Sigmoid colon (tissue), 7 donors: Measurements from ENCODE around the gene SVBP. TPM values are rescaled to one million over a fixed set of nuclear protein-coding genes. Genes with fewer than 3 reads are reported as not detected.
A peak's percentile ranks its signal among the peaks of the same experiment; 100 is the strongest.

ENCODE experiments used
- DNase-seq: peaks from one replicate; pipeline ENCODE4 v3.0.0-alpha.2; 2019
- H3K27ac ChIP-seq, 4 donors: fragments of 200-600 bp; sonication (generic); one replicate each; pipeline ENCODE4 v1.5.1; 2016 to 2019; ENCODE audit warnings: mild to moderate bottlenecking in 1 of 4
- H3K27me3 ChIP-seq, 3 donors: fragments of 200-600 bp; sonication (generic); one replicate each; pipeline ENCODE4 v1.5.1; 2019; ENCODE audit warnings: mild to moderate bottlenecking in 1 of 3
- H3K36me3 ChIP-seq, 4 donors: fragments of 200-600 bp; sonication (generic); one replicate each; pipeline ENCODE4 v1.5.1; 2016 to 2019
- H3K4me1 ChIP-seq, 4 donors: fragments of 200-600 bp; sonication (generic); one replicate each; pipeline ENCODE4 v1.5.1; 2017 to 2019
- H3K4me3 ChIP-seq, 4 donors: fragments of 200-600 bp; sonication (generic); one replicate each; pipeline ENCODE4 v1.5.1; 2017 to 2019; ENCODE audit warnings: mild to moderate bottlenecking in 2 of 4, moderate library complexity in 1 of 4
- H3K9me3 ChIP-seq, 4 donors: fragments of 200-600 bp in 3 of 4; sonication (generic) in 3 of 4; one replicate each; pipeline versions ENCODE4 v1.5.1 to v1.6.1; 2013 to 2019
- EP300 ChIP-seq, 4 donors: sonication (generic); formaldehyde crosslinking; IDR thresholded peaks; one replicate each; pipeline ENCODE4 v1.6.1; 2017; ENCODE audit warnings: antibody characterized with exemption in 4 of 4
- POLR2A ChIP-seq, 2 donors: fragments of 450-650 bp; IDR thresholded peaks; one replicate each; pipeline ENCODE4 v1.6.1; 2016; ENCODE audit warnings: antibody characterized with exemption in 2 of 2, mild to moderate bottlenecking in 2 of 2, moderate library complexity in 2 of 2
- POLR2AphosphoS5 ChIP-seq, 4 donors: sonication (generic); formaldehyde crosslinking; IDR thresholded peaks; one replicate each; pipeline ENCODE4 v1.6.1; 2017; ENCODE audit warnings: antibody characterized with exemption in 4 of 4
- WGBS, 2 donors: extraction: QIAGEN DNeasy Blood & Tissue Kit; methylation state at CpG; one replicate each; pipeline ENCODE4 v1.1.7; 2013; 5-methylcytosine and 5-hydroxymethylcytosine counted together
- intact Hi-C: fragments of 100-400 bp; cut with DNase I; formaldehyde crosslinking; loops from one replicate; pipeline ENCODE4 v1.15.1; 2023
- polyA plus RNA-seq, 3 donors: library from polyadenylated mRNA; stranded (reverse); fragments of 200-250 nt; gene quantifications; one replicate each; pipeline ENCODE4 v1.2.3, GENCODE V29; 2013
- total RNA-seq, 4 donors: library from RNA; depleted of rRNA; stranded (reverse); fragments of >200 nt; gene quantifications; one replicate each; pipeline ENCODE4 v1.1.0, GENCODE V29; 2016
- TF ChIP-seq, protein P1 (sequence below), 4 experiments: fragments of 450-650 bp in 3 of 4; fragments of 200-600 bp in 1 of 4; IDR thresholded peaks; one replicate each; pipeline ENCODE4 v1.5.1; 2016 to 2019; ENCODE audit warnings: antibody characterized with exemption in 4 of 4, mild to moderate bottlenecking in 3 of 4, moderate library complexity in 2 of 4
- donor health status: healthy with polysubstance abuse.
- donor health status: Bipolar disorder and iron deficiency.
- donor health status: healthy.

The SVBP gene
- total and polyA plus RNA-seq, 7 donors: 22.5 to 53.5 (median 36.1) TPM

DNA sequence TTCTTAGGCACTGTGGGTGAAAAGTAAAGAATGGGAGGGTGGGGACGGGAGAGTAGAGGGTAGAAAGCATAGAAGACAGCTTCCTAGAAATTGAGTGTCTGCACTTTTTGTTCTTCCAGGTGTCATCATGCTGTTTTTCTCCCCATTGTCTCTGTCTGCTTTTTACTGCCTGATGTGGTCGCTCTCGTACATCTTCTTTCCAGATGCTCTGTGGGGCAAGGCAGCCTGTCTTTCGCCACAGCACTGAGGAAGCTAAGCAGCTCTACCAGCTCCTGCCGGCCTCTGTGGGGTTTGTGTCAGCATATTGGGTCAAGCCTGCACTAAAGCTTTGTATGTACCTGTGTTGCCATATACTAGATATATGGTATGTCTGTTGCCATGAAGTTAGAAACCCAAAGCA, 19.2 kb downstream of the SVBP start:
- TF ChIP-seq, protein P1, sequence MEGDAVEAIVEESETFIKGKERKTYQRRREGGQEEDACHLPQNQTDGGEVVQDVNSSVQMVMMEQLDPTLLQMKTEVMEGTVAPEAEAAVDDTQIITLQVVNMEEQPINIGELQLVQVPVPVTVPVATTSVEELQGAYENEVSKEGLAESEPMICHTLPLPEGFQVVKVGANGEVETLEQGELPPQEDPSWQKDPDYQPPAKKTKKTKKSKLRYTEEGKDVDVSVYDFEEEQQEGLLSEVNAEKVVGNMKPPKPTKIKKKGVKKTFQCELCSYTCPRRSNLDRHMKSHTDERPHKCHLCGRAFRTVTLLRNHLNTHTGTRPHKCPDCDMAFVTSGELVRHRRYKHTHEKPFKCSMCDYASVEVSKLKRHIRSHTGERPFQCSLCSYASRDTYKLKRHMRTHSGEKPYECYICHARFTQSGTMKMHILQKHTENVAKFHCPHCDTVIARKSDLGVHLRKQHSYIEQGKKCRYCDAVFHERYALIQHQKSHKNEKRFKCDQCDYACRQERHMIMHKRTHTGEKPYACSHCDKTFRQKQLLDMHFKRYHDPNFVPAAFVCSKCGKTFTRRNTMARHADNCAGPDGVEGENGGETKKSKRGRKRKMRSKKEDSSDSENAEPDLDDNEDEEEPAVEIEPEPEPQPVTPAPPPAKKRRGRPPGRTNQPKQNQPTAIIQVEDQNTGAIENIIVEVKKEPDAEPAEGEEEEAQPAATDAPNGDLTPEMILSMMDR (IDR thresholded peaks at IDR 0.05): no peak
- TF ChIP-seq POLR2A (IDR thresholded peaks at IDR 0.05): no peak
- TF ChIP-seq EP300 (IDR thresholded peaks at IDR 0.05): no peak
- no peak for TF ChIP-seq POLR2AphosphoS5 (IDR thresholded peaks at IDR 0.05)
- 81 to 86% methylated on average over 5 of the region's 5 CpGs for WGBS, 2 donors
- no peak for DNase-seq

GRCh38 chr1:42797414-42797813, 19.8 kb downstream of the SVBP start:
- no peaks in the 10 kb centered on the region for H3K4me1 ChIP-seq
- intact Hi-C loops: no loop called here
- TF ChIP-seq POLR2AphosphoS5 (IDR thresholded peaks at IDR 0.05): no peak
- TF ChIP-seq EP300 (IDR thresholded peaks at IDR 0.05): no peak
- TF ChIP-seq, protein P1 (IDR thresholded peaks at IDR 0.05): no peak
- TF ChIP-seq POLR2A (IDR thresholded peaks at IDR 0.05): no peak

More for the DNA sequence above, 19.2 kb downstream of the SVBP start:
- intact Hi-C loops: no loop called here
- Histone ChIP-seq H3K9me3 (no peaks in the 10 kb centered on the region), H3K27ac (no peak overlapping the region), H3K4me3 (no peak overlapping the region), H3K27me3 (no peaks in the 10 kb centered on the region), H3K4me1 (no peaks in the 10 kb centered on the region), H3K36me3 (no peaks in the 10 kb centered on the region)

GRCh38 chr1:42793824-42794223, 23.4 kb downstream of the SVBP start:
- intact Hi-C loops: no loop called here
- Histone ChIP-seq H3K4me3 (no peak overlapping the region), H3K27ac (peak overlapping the region in 1 of 4 donors; percentile 17), H3K36me3 (no peaks in the 10 kb centered on the region), H3K27me3 (no peaks in the 10 kb centered on the region), H3K9me3 (no peaks in the 10 kb centered on the region), H3K4me1 (no peaks in the 10 kb centered on the region)
- DNase-seq: no peak
- WGBS, 2 donors: 87 to 89% methylated on average over 2 of the region's 2 CpGs
- TF ChIP-seq, protein P1 (IDR thresholded peaks at IDR 0.05): no peak
- TF ChIP-seq POLR2A (IDR thresholded peaks at IDR 0.05): no peak
- TF ChIP-seq POLR2AphosphoS5 (IDR thresholded peaks at IDR 0.05): no peak
- no peak for TF ChIP-seq EP300 (IDR thresholded peaks at IDR 0.05)

More at GRCh38 chr1:42797414-42797813, 19.8 kb downstream of the SVBP start:
- H3K36me3 ChIP-seq: no peaks in the 10 kb centered on the region
- H3K9me3 ChIP-seq: no peaks in the 10 kb centered on the region
- 60 to 81% methylated on average over 3 of the region's 3 CpGs for WGBS, 2 donors
- no peak overlapping the region for H3K27ac ChIP-seq
- no peak overlapping the region for H3K4me3 ChIP-seq
- H3K27me3 ChIP-seq: no peaks in the 10 kb centered on the region
- no peak for DNase-seq

- TF ChIP-seq, protein P1 (IDR thresholded peaks at IDR 0.05): no peak
- no peak for TF ChIP-seq EP300 (IDR thresholded peaks at IDR 0.05)
- no peak for TF ChIP-seq POLR2A (IDR thresholded peaks at IDR 0.05)
- no peak for TF ChIP-seq POLR2AphosphoS5 (IDR thresholded peaks at IDR 0.05)
- Histone ChIP-seq H3K36me3 (no peaks in the 10 kb centered on the region), H3K9me3 (no peaks in the 10 kb centered on the region), H3K4me1 (peaks cover 0 to 11% (median 11%) of the 10 kb centered on the region in 4 donors), H3K27ac (no peak overlapping the region), H3K27me3 (no peaks in the 10 kb centered on the region), H3K4me3 (no peak overlapping the region)
- whole genome bisulfite sequencing, 2 donors: 99 to 100% methylated on average over 1 of the region's 1 CpG
- no peak for DNase-seq
- intact Hi-C loops: no loop called here
Observed at GRCh38 chr1:42788021-42788420, 29.2 kb downstream of the SVBP start.

- intact Hi-C loops: no loop called here
- no peak overlapping the region for H3K27ac ChIP-seq
- H3K36me3 ChIP-seq: peaks cover 0 to 6% (median under 1%) of the 10 kb centered on the region in 4 donors
- whole genome bisulfite sequencing, 2 donors: 88 to 95% methylated on average over 5 of the region's 5 CpGs
- H3K4me3 ChIP-seq: no peak overlapping the region
- TF ChIP-seq EP300 (IDR thresholded peaks at IDR 0.05) (no peak), POLR2AphosphoS5 (IDR thresholded peaks at IDR 0.05) (no peak), POLR2A (IDR thresholded peaks at IDR 0.05) (no peak)
- TF ChIP-seq, protein P1 (IDR thresholded peaks at IDR 0.05): no peak
- DNase-seq: no peak
- no peaks in the 10 kb centered on the region for H3K9me3 ChIP-seq
- no peaks in the 10 kb centered on the region for H3K27me3 ChIP-seq
- H3K4me1 ChIP-seq: peaks cover 0 to 11% (median 11%) of the 10 kb centered on the region in 4 donors
Observed at GRCh38 chr1:42786097-42786496, 31.1 kb downstream of the SVBP start.
